ENCODE results near the gene THSD4.
"Not testable (repeated sequence)": the region's sequence is repeated elsewhere in the genome, so short reads cannot be mapped to it uniquely, and the experiment has no call there.

Gene THSD4

GRCh38 chr15:71301958-71302621, 186.8 kb downstream of the THSD4 start:
- no peak for DNase-seq

DNA sequence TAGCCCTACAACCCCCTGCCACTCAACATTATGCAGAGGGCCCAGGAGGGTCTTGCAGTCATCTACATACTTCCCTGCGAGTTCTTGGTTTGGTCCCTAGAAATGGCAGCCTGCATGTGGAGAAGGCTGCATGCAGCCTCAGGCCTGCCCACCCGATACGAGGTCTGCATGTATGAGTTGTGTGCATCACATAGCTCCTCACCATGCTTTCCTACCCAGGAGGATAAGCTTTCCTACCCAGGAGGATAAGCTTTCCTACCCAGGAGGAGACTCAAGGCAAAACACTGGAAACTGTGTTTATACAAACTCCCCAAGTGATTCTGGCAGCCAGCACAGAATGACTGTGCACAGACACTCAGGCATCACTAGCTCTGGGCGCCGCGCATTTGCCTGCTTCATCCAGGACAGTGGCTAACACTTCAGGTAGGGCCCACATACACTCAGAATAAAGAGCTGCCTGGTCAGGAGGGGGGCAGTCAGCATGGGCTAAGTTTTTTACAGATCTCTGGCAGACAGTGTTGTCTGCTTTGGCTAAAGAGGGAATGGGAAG, 187.7 kb downstream of the THSD4 start:
- DNase-seq: no peak

- no peak for DNase-seq
Measured at GRCh38 chr15:71303977-71304376, 188.7 kb downstream of the THSD4 start.

DNA sequence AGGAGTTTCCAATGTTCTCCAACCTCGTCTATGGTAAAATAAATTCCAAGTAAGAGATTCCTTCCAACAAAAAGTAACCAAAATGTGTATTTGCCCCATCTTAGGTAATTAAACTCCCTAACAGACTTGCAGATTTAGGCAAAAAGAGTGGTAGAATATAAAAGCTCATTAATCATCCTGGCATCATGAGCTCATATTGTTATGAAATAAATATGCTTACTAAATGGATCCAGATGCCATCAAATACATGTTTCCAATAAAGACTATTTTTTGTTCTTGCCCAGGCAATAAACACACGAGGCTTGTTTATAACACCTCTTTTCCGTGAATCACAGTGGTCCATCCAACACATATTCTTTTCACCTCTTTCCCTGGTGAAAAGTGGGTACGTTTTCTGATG, 189.4 kb downstream of the THSD4 start:
- DNase-seq: no peak

GRCh38 chr15:71306538-71306937, 191.3 kb downstream of the THSD4 start:
- DNase-seq: no peak

DNA sequence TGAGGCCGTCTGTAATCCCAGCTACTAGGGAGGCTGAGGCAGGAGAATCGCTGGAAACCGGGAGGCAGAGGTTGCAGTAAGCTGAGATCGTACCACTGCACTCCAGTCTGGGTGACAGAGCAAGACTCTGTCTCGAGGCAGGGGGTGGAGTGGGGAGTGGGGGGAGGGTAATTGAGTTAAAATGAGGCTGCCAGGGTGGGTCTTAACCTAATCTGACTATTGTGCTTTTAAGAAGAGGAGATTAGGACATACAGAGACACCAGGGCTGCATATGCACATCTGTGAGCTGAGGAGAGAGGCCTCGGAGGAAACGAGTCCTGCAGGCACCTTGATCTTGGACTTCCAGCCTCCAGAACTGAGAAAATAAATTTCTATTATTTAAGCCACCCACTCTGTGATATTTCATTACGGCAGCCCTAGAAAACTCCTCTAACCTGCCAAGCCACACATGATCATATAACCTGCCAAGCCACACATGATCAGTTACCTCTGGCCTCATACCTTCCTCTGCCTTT, 197.0 kb downstream of the THSD4 start:
- no peak for DNase-seq

DNA sequence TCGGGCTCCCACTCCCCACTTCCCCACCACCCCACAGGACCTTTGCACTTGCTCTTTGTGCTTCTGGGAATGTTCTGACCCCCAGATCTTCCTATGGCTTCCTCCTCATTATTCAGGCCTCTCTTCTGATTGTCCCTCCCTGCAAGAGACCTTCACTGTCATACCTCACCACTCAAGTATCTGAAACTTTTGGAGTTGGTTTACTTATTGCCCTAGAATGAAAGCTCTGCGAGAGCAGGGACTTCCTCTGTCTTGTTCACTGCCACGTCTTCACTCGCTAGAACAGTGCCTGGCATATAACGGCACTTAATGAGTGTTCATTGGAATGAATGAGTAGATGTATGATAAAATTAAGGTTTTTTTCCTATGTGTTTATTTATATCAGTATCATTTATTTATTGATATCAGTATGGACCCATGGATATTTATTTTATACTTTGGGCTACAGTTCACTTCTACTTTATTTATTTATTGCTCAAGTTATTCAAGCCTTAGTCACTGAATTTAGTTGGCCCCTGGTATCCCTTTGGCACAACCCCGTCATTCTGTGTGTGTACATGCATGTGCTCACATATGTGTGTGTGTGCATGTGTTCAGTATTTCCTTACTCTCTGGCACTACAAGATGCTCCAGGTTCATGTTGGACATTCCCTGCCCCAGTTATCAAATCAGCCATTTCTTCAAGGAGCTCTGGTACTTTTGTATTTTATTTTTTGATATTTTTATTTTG, 197.6 kb downstream of the THSD4 start:
- no peak for DNase-seq

DNA sequence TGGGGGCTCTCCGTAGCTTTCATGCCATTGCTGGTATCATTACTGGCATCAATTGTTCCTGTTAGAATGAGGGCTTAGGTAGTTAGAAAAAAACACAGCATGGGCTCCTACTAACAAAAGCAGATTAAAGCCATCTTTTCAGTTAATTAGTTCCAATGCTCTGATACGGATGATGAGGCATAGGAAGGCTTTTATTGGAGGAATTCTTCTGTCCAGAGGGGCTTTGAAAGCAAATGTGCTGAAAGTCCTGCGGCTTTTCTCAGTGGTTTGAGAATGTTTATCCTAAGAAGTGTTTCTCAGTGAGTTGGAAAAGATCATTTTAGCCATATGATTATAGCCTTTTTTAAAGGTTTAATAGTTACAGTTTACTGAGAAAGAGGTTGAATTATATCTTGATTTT, 198.5 kb downstream of the THSD4 start:
- DNase-seq: no peak

- DNase-seq: no peak
Measured at GRCh38 chr15:71314956-71315537, 199.8 kb downstream of the THSD4 start.

DNA sequence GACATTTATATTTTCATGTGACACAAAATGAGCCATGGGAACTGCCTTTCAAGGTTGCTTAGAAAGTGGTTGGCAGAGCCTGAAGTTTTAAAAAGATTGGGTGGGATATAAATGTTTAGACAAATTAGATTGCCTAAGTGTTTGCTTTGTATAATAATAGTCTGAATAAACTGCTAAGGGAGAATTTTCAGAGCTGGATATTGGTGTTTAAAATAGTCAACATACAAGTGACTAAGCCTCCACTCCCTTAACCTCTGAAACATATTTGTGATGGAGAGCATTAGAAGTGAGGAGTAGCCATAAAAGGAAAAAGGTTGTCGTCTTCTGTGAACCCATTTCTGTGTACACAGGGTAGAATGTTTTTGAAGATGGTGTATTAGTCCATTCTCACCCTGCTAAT, 201.6 kb downstream of the THSD4 start:
- no peak for DNase-seq

- not testable (repeated sequence) for DNase-seq
Measured at GRCh38 chr15:71319424-71319823, 204.2 kb downstream of the THSD4 start.

DNA sequence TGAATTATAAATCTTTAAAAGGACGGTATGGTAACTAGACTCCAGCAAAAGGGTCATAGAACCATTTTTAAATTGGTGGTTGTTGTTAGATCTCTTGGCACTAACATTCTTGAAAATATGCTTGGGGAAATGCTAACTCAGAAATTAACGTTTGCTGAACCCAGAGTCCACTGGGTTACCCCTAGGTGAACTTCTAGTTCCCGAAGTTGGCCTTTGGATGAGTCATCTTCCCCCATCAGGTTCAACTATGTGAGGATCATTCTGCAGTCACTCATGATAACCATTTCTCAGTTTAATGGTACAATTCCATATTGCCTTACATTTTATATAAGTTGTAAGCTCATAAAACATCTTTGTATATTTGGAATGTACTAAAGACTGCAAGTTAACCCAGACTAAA, 204.7 kb downstream of the THSD4 start:
- no peak for DNase-seq

DNA sequence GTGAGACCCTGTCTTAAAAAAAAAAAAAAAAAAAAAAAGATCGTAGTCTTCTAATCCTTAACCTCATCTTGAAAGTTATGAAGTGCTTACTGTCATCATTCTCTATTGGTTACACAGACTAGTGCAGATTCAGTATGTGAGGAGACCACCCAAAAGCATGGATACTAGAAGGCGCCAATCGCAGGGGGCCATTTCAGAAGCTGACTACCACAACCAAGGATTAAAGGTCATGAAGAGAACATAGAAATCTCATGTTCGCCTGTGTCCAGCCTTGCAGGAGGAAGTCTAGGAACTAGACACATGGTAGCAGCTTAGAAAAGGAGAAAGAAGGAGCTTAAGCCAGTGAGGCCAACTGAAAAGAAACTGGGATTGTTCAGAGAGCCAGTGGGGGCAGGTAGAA, 207.8 kb downstream of the THSD4 start:
- DNase-seq: no peak

DNA sequence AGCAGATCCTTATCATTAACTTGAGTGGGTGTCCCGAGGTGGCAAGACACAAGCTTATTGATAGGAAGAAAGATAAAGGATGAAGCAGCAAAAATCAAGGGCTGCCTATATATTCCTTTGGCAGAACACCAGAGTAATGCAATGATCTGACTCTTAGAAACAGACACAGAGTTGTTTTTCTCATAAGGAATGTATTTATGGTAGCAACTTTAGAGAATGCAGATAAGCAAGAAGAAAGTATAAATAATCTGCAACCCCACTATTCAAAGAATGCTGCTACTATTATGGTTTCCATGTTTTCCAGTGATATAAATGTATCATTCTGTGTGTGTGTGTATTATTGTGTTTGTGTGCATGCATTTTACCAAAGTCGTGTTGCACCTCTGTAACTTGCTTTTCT, 208.3 kb downstream of the THSD4 start:
- DNase-seq: no peak

- DNase-seq: no peak
Measured at GRCh38 chr15:71325481-71325880, 210.2 kb downstream of the THSD4 start.

DNA sequence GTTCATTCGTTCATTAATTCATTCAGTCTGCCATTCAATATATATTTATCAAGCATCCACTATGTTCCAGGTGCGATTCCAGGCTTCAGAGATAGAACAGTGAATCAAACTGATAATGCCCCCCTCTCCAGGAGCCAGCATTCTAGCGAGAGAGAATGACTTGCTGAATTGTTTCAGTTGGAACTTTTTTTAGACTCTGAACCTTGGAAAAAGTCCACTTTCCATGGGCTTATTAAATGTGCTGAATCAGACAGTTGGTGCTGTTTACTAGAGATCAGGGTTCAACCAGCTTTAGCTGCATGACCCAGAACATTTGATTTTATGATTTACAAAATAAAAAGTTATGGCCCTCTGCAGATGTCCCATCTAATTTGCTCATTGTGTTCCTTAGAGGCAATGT, 213.2 kb downstream of the THSD4 start:
- no peak for DNase-seq

DNA sequence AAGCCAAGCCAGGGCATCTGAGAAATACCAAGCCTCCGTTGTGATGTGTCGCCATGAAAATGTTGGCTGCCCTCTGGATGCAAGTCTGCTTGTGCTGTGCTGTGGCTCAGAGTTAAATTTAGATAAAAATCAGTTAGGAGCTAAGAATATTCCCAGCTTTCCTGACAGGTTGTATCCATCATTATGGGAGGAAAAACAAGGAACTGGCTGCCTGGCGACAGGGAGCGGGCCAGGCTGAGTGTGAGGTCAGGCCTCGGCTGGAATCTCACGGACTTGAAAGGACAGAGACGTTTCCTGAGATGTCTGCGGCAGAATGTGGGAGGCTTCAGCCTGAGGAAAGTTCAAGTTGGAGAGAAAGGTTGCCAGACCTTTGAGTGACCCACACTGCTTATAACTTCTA, 213.8 kb downstream of the THSD4 start:
- DNase-seq: no peak

- no peak for DNase-seq
Measured at GRCh38 chr15:71329497-71330260, 214.4 kb downstream of the THSD4 start.

DNA sequence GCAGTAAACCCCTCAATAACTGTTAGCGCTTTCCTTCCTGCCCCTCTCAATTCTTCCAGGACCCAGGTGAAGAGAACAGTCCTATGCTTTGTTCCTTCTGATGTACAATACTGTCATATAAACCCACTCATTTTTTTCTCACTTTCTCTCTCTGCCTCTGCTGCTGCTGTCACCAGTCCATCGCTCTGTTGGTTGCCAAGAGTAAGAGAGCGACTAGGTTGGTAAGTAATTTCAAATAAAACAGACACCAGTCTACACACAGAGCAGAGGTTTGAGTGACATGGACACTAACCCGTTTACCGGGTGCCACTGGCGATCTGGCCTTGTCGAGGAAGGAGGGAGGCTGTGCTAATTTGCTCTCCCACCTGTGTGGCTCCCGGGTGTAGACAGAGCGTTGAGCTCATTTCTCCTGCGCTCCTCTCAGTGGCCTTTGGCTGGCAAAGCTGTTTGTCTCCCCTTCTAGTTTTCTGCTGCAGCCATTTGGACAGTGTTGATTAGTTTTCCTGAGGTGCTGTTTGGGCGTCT, 215.4 kb downstream of the THSD4 start:
- no peak for DNase-seq

GRCh38 chr15:71331173-71331572, 215.9 kb downstream of the THSD4 start:
- DNase-seq: no peak

DNA sequence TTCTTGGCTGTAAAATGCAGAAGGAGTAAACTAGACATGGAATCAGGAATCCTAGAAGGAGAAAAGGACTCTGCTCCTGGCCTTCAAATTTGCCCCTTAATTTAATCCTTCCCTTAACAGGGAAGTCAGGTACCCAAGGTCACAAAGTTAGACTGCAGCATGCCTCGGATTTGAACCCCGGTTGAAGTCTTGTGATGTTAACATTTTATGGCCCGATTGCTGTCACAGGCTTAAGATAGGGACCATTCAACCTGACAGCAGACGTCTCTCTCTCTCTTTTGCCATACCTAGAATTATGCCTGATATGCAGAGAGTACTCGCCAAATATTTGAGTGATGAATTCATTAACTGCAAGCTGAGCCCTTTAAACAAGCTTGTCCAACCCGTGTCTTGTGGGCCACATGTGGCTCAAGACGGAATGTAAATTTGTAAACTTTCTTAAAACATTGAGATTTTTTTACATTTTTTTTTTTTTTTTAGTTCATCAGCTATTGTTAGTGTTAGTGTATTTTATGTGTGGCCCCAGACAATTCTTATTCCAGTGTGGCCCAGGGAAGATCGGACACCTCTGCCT, 217.2 kb downstream of the THSD4 start:
- DNase-seq: no peak

GRCh38 chr15:71333136-71333700, 217.9 kb downstream of the THSD4 start:
- no peak for DNase-seq
